Measurements from ENCODE around the gene SCN5A. TPM values are rescaled to one million over a fixed set of nuclear protein-coding genes. Genes with fewer than 3 reads are reported as not detected.

The SCN5A gene
- total RNA-seq, 1 donor from 2014 or later = 3.5 TPM

GRCh38 chr3:38643592-38643991 lies 5.9 kb downstream of the SCN5A start:
- DNase-seq (ENCODE audit: extremely low spot score, unreplicated experiment) = peak; percentile 36
- H3K4me1 Mint-ChIP-seq (ENCODE audit: unreplicated experiment) = no peaks in the 10 kb centered on the region
- H3K27ac Mint-ChIP-seq = no peak overlapping the region
- no peaks in the 10 kb centered on the region for H3K9me3 Mint-ChIP-seq
- H3K36me3 Mint-ChIP-seq = no peaks in the 10 kb centered on the region
- no peak overlapping the region for H3K4me3 Mint-ChIP-seq
- TF ChIP-seq CTCF (conservative IDR thresholded peaks at IDR 0.05) = no peak
- H3K27me3 Mint-ChIP-seq = peaks cover 38% of the 10 kb centered on the region

GRCh38 chr3:38643090-38643489 lies 6.4 kb downstream of the SCN5A start:
- TF ChIP-seq CTCF (conservative IDR thresholded peaks at IDR 0.05) = no peak
- DNase-seq (ENCODE audit: extremely low spot score, unreplicated experiment) = peak; percentile 43
- H3K9me3 Mint-ChIP-seq = no peaks in the 10 kb centered on the region
- H3K27me3 Mint-ChIP-seq = peaks cover 43% of the 10 kb centered on the region
- no peak overlapping the region for H3K4me3 Mint-ChIP-seq
- H3K4me1 Mint-ChIP-seq (ENCODE audit: unreplicated experiment) = no peaks in the 10 kb centered on the region
- no peaks in the 10 kb centered on the region for H3K36me3 Mint-ChIP-seq
- no peak overlapping the region for H3K27ac Mint-ChIP-seq

- DNase-seq (ENCODE audit: extremely low spot score, unreplicated experiment) = no peak
- Mint-ChIP-seq H3K4me1 (ENCODE audit: unreplicated experiment) (no peaks in the 10 kb centered on the region), H3K4me3 (no peak overlapping the region), H3K27ac (no peak overlapping the region), H3K36me3 (no peaks in the 10 kb centered on the region), H3K9me3 (no peaks in the 10 kb centered on the region), H3K27me3 (peaks cover 55% of the 10 kb centered on the region)
- no peak for TF ChIP-seq CTCF (conservative IDR thresholded peaks at IDR 0.05)
These were observed 7.9 kb downstream of the SCN5A start for GRCh38 chr3:38641461-38642110.

GRCh38 chr3:38640661-38641452 lies 8.6 kb downstream of the SCN5A start:
- H3K36me3 Mint-ChIP-seq = no peaks in the 10 kb centered on the region
- H3K27ac Mint-ChIP-seq = no peak overlapping the region
- no peak for DNase-seq (ENCODE audit: extremely low spot score, unreplicated experiment)
- TF ChIP-seq CTCF (conservative IDR thresholded peaks at IDR 0.05) = no peak
- no peaks in the 10 kb centered on the region for H3K4me1 Mint-ChIP-seq (ENCODE audit: unreplicated experiment)
- peaks cover 59% of the 10 kb centered on the region for H3K27me3 Mint-ChIP-seq
- H3K4me3 Mint-ChIP-seq = no peak overlapping the region
- H3K9me3 Mint-ChIP-seq = no peaks in the 10 kb centered on the region

- no peak for DNase-seq (ENCODE audit: extremely low spot score, unreplicated experiment)
- H3K36me3 Mint-ChIP-seq = no peaks in the 10 kb centered on the region
- peaks cover 56% of the 10 kb centered on the region for H3K27me3 Mint-ChIP-seq
- no peak for TF ChIP-seq CTCF (conservative IDR thresholded peaks at IDR 0.05)
- no peak overlapping the region for H3K4me3 Mint-ChIP-seq
- no peak overlapping the region for H3K27ac Mint-ChIP-seq
- no peaks in the 10 kb centered on the region for H3K9me3 Mint-ChIP-seq
- H3K4me1 Mint-ChIP-seq (ENCODE audit: unreplicated experiment) = no peaks in the 10 kb centered on the region
These were observed 11.1 kb downstream of the SCN5A start for GRCh38 chr3:38638354-38638753.
